K562 (cell line): Measurements from ENCODE around the gene PPL. TPM values are rescaled to one million over a fixed set of nuclear protein-coding genes. Genes with fewer than 3 reads are reported as not detected.

Experiments
- ATAC-seq: fragments of 200-7000 bp; cut with Tn5 transposase; 3 replicates; pipeline ENCODE4 v1.9.1; 2020; ENCODE audit warnings: moderate library complexity
- BruUV-seq: library from RNA; stranded (reverse); fragments of 400-500 nt; replicated peaks from 2 replicates; lab custom pipeline; 2021; lab: Mats Ljungman, UMichigan
- CTCF ChIA-PET: fragments of 300-600 bp; formaldehyde crosslinking; extraction: SDS; loops from one replicate; lab custom pipeline; 2021; ENCODE audit warnings: low intra/inter-chr PET ratio; lab: Yijun Ruan, JAX
- POLR2A ChIA-PET: fragments of 300-600, 350-650 bp; sonication (Branson Sonifier 250); formaldehyde crosslinking; extraction: SDS; loops from one replicate; lab custom pipeline; 2021; ENCODE audit warnings: antibody characterized with exemption, inconsistent platforms; lab: Yijun Ruan, JAX
- DNase-seq, 4 experiments: peaks; one replicate each; pipeline versions ENCODE4 v3.0.0 to v3.0.0-alpha.2; 2011 to 2018; ENCODE audit warnings: low spot score in 3 of 4, mixed read lengths in 3 of 4; ENCODE audit errors: extremely low read depth in 1 of 4
- FAIRE-seq: peaks from 2 replicates; lab custom pipeline; 2011; peaks lifted over from hg19 to GRCh38; lab: Jason Lieb, UNC
- H2AFZ ChIP-seq: 2 replicates; pipeline ENCODE4 v1.6.0; 2011; ENCODE audit warnings: low read depth, low read length, control low read depth, inconsistent platforms
- H3K27ac ChIP-seq: fragments of 200-600 bp; 3 replicates; pipeline ENCODE4 v1.8.0; 2011; ENCODE audit warnings: low read depth, mild to moderate bottlenecking, control low read depth, inconsistent platforms, low read length, moderate library complexity, mixed read lengths; ENCODE audit errors: extremely low read depth
- H3K27me3 ChIP-seq, 2 experiments: fragments of 300-600 bp in 1 of 2; 2 replicates in 1 of 2; 3 replicates in 1 of 2; pipeline versions ENCODE4 v1.6.0 to v1.8.0; 2011; ENCODE audit warnings: inconsistent platforms in 2 of 2, low read length in 2 of 2, mild to moderate bottlenecking in 1 of 2, mixed read lengths in 1 of 2, moderate library complexity in 1 of 2; ENCODE audit not compliant: control insufficient read depth in 2 of 2, insufficient read depth in 2 of 2
- H3K36me3 ChIP-seq: fragments of 300-600 bp; 3 replicates; pipeline ENCODE4 v1.8.0; 2011; ENCODE audit warnings: mild to moderate bottlenecking, low read length, inconsistent platforms; ENCODE audit not compliant: control insufficient read depth, insufficient read depth
- H3K4me1 ChIP-seq, 2 experiments: fragments of 200-600 bp in 1 of 2; replicated peaks in 1 of 2; 2 replicates in 1 of 2; 3 replicates in 1 of 2; pipeline versions ENCODE4 v1.5.1 to v1.8.0; 2011; ENCODE audit warnings: inconsistent platforms in 2 of 2, low read length in 2 of 2, mild to moderate bottlenecking in 1 of 2, mixed read lengths in 1 of 2, moderate library complexity in 1 of 2; ENCODE audit not compliant: control insufficient read depth in 2 of 2, insufficient read depth in 2 of 2
- H3K4me2 ChIP-seq: 2 replicates; pipeline ENCODE4 v1.6.1; 2011; ENCODE audit warnings: low read length, control low read depth, inconsistent platforms, mixed read lengths; ENCODE audit not compliant: insufficient read depth
- H3K4me3 ChIP-seq: fragments of 200-600 bp; sonication (generic), shearing (Covaris generic); 2 replicates; pipeline ENCODE4 v1.5.1; 2016; ENCODE audit warnings: control low read depth, inconsistent platforms
- H3K79me2 ChIP-seq: fragments of 200-600 bp; 3 replicates; pipeline ENCODE4 v1.8.0; 2011; ENCODE audit warnings: low read length, inconsistent platforms; ENCODE audit not compliant: control insufficient read depth, insufficient read depth
- H3K9ac ChIP-seq, 2 experiments: 2 replicates each; pipeline versions ENCODE4 v1.6.0 to v1.6.1; 2011; ENCODE audit warnings: low read depth in 2 of 2, low read length in 2 of 2, control low read depth in 1 of 2, inconsistent platforms in 1 of 2, mild to moderate bottlenecking in 1 of 2, mixed read lengths in 1 of 2; ENCODE audit not compliant: insufficient read depth in 1 of 2
- H3K9me1 ChIP-seq: one replicate; pipeline ENCODE4 v1.6.0; 2011; ENCODE audit warnings: inconsistent platforms, mild to moderate bottlenecking, low read length, moderate library complexity; ENCODE audit not compliant: control insufficient read depth, insufficient read depth
- H3K9me3 ChIP-seq: replicated peaks from 2 replicates; pipeline ENCODE4 v1.5.1; 2011; ENCODE audit warnings: low read depth, low read length, inconsistent platforms; ENCODE audit not compliant: control insufficient read depth, insufficient read depth
- H4K20me1 ChIP-seq: replicated peaks from 2 replicates; pipeline ENCODE4 v1.6.1; 2011; ENCODE audit warnings: low read length, inconsistent platforms, mixed read lengths; ENCODE audit not compliant: control insufficient read depth, insufficient read depth
- BMI1 ChIP-seq: fragments of 150-350 bp; IDR thresholded peaks from 2 replicates; pipeline ENCODE4 v1.6.1; 2014; ENCODE audit warnings: low read length
- CREBBP ChIP-seq: IDR thresholded peaks from one replicate; pipeline ENCODE4 v1.6.1; 2012; ENCODE audit warnings: low read depth, mild to moderate bottlenecking, control low read depth, inconsistent platforms, low read length
- CREM ChIP-seq: IDR thresholded peaks from 2 replicates; pipeline ENCODE4 v1.6.1; 2014; ENCODE audit warnings: antibody characterized with exemption, low read depth
- E4F1 ChIP-seq: fragments of 250-450 bp; sonication (Bioruptor Pico); IDR thresholded peaks from 2 replicates; pipeline ENCODE4 v1.5.0; 2021; ENCODE audit warnings: mild to moderate bottlenecking, borderline replicate concordance
- ETV6 ChIP-seq, 3 experiments: fragments of 150-350 bp in 1 of 3; sonication (generic) in 1 of 3; formaldehyde crosslinking in 1 of 3; IDR thresholded peaks; 2 replicates each; pipeline versions ENCODE4 v1.6.1 to v1.8.0; 2014 to 2022; ENCODE audit warnings: borderline replicate concordance in 2 of 3, low read depth in 2 of 3, antibody characterized with exemption in 1 of 3, low read length in 1 of 3, mild to moderate bottlenecking in 1 of 3, missing genetic modification reagents in 1 of 3
- EZH2 ChIP-seq: IDR thresholded peaks from 2 replicates; pipeline ENCODE4 v1.6.1; 2012; ENCODE audit warnings: low read depth, mild to moderate bottlenecking, inconsistent platforms, low read length, borderline replicate concordance
- GABPB2 ChIP-seq: fragments of 250-450 bp; sonication (Bioruptor Pico); conservative IDR thresholded peaks from 2 replicates; pipeline ENCODE4 v1.5.1; 2021; ENCODE audit warnings: mild to moderate bottlenecking
- MBD2 ChIP-seq: sonication (generic); IDR thresholded peaks from 2 replicates; pipeline ENCODE4 v1.6.1; 2016; ENCODE audit warnings: low read depth, borderline replicate concordance
- NFIX ChIP-seq: fragments of 250-450 bp; sonication (Bioruptor Pico); IDR thresholded peaks from 2 replicates; pipeline ENCODE4 v1.4.0; 2020; ENCODE audit warnings: low read depth, mild to moderate bottlenecking, moderate library complexity
- NFXL1 ChIP-seq: fragments of 450-650 bp; formaldehyde crosslinking; IDR thresholded peaks from 2 replicates; pipeline ENCODE4 v1.4.0; 2021; ENCODE audit warnings: mild to moderate bottlenecking
- NR2F6 ChIP-seq: fragments of 450-650 bp; formaldehyde crosslinking; IDR thresholded peaks from 2 replicates; pipeline ENCODE4 v1.4.0; 2020; ENCODE audit warnings: mild to moderate bottlenecking
- NRF1 ChIP-seq, 2 experiments: fragments of 450-650 bp; IDR thresholded peaks in 1 of 2; conservative IDR thresholded peaks in 1 of 2; 2 replicates each; pipeline ENCODE4 v1.6.1; 2014; ENCODE audit warnings: mild to moderate bottlenecking in 2 of 2
- RBM15 ChIP-seq: fragments of 200-400 bp; formaldehyde crosslinking; IDR thresholded peaks from 2 replicates; pipeline ENCODE4 v1.6.1; 2018; ENCODE audit warnings: mild to moderate bottlenecking, low read length, moderate library complexity; ENCODE audit not compliant: insufficient read depth
- SMAD3 ChIP-seq: fragments of 450-650 bp; formaldehyde crosslinking; conservative IDR thresholded peaks from 2 replicates; pipeline ENCODE4 v1.4.0; 2020; ENCODE audit warnings: mild to moderate bottlenecking
- SOX6 ChIP-seq: fragments of 450-650 bp; IDR thresholded peaks from 2 replicates; pipeline ENCODE4 v1.6.1; 2014; ENCODE audit warnings: mild to moderate bottlenecking
- ZC3H11A ChIP-seq: IDR thresholded peaks from 2 replicates; pipeline ENCODE4 v1.6.1; 2012; ENCODE audit warnings: low read depth, low read length, improper control_type of control experiment
- ZNF586 ChIP-seq: fragments of 450-650 bp; formaldehyde crosslinking; conservative IDR thresholded peaks from 2 replicates; pipeline ENCODE4 v1.4.0; 2020; ENCODE audit warnings: mild to moderate bottlenecking, moderate library complexity
- ZNF592 ChIP-seq: fragments of 450-650 bp; IDR thresholded peaks from 2 replicates; pipeline ENCODE4 v1.6.1; 2017; ENCODE audit warnings: antibody characterized with exemption, mild to moderate bottlenecking
- WGBS: fragments of 100-300 bp; shearing (Covaris generic); methylation state at CpG from one replicate; pipeline ENCODE4 v1.1.6; 2016; ENCODE audit warnings: low coverage, mixed read lengths; ENCODE audit not compliant: insufficient coverage; ENCODE audit errors: missing lambda C conversion rate; 5-methylcytosine and 5-hydroxymethylcytosine counted together
- in situ Hi-C: fragments of 300-500 bp; cut with MboI; formaldehyde crosslinking; loops from 4 replicates; pipeline ENCODE4 v1.15.0; 2018; ENCODE audit warnings: inconsistent platforms, mixed read lengths
- intact Hi-C: fragments of 100-400 bp; cut with micrococcal nuclease; formaldehyde crosslinking; loops from 2 replicates; pipeline ENCODE4 v1.14.2; 2022
- polyA plus RNA-seq, 8 experiments: library from polyadenylated mRNA; depleted of rRNA in 4 of 8; stranded (reverse) in 5 of 8; unstranded in 3 of 8; fragments of >200 nt; fragmentation: Nextera tagmentation in 2 of 8; fragmentation: Illumina TruSeq in 1 of 8; extraction: Ambion mirVana in 2 of 8; extraction: Trizol in 1 of 8; gene quantifications; 2 replicates each; pipeline versions ENCODE4 v1.2.1 to v1.2.3, GENCODE V29; 2011 to 2014; ENCODE audit warnings: inconsistent platforms in 1 of 8, missing spikeins in 1 of 8
- total RNA-seq, 7 experiments: library from RNA; depleted of rRNA in 6 of 7; stranded (reverse); fragments of >200 nt in 6 of 7; fragmentation: Illumina TruSeq in 2 of 7; extraction: Trizol in 2 of 7; gene quantifications; 2 replicates each; pipeline versions ENCODE4 v1.2.1 to v1.2.3, GENCODE V29; 2011 to 2021; ENCODE audit warnings: low replicate concordance in 1 of 7

The PPL gene
- total and polyA plus RNA-seq, 9 of the 15 experiments (the other 6 are each of a cell fraction or from before 2014, with no cell fraction given) = 0.01 to 0.15 (median 0.07) TPM; not detected in 3

GRCh38 chr16:4925791-4926190 is 11.2 kb downstream of the PPL start:
- H3K4me1 ChIP-seq = peaks cover 0 to 5% of the 10 kb centered on the region in 2 experiments; a peak in 2 of 5 replicates
- no peak overlapping the region for H3K27ac ChIP-seq
- H3K9ac ChIP-seq = no peak overlapping the region
- BruUV-seq = no TSS peak
- FAIRE-seq = no peak
- peaks cover 26 to 58% of the 10 kb centered on the region in 2 experiments for H3K27me3 ChIP-seq
- ATAC-seq = no peak
- no peaks in the 10 kb centered on the region for H3K79me2 ChIP-seq
- H3K4me3 ChIP-seq = no peak overlapping the region
- H4K20me1 ChIP-seq = no peaks in the 10 kb centered on the region
- DNase-seq = no peak
- POLR2A ChIA-PET = no interaction called here
- no peak overlapping the region for H2AFZ ChIP-seq
- H3K36me3 ChIP-seq = no peaks in the 10 kb centered on the region
- CTCF ChIA-PET = no interaction called here
- TF ChIP-seq EZH2 (no peak), ZNF592 (no peak), NFXL1 (CRISPR knock-in tag) (no peak), SMAD3 (CRISPR knock-in tag) (no peak), ZNF586 (CRISPR knock-in tag) (no peak), BMI1 (no peak), NR2F6 (CRISPR knock-in tag) (no peak), GABPB2 (CRISPR knock-in tag) (no peak), NFIX (CRISPR knock-in tag) (no peak), SOX6 (no peak), ZC3H11A (no peak), ETV6 (IDR thresholded peaks at IDR 0.05; ENCODE audit: borderline replicate concordance in 1 of 2, low read depth in 2 of 2, low read length in 1 of 2) (no peak), ETV6 (CRISPR knock-in tag; IDR thresholded peaks at IDR 0.05; ENCODE audit: borderline replicate concordance) (no peak), NRF1 (conservative IDR thresholded peaks at IDR 0.05 in 1 of 2, IDR thresholded peaks at IDR 0.05 in 1 of 2) (no peak), CREM (no peak), MBD2 (no peak), E4F1 (CRISPR knock-in tag) (no peak), RBM15 (no peak), CREBBP (no peak)
- no peaks in the 10 kb centered on the region; the same call in 1 of the 2 replicates for H3K9me3 ChIP-seq
- no peaks in the 10 kb centered on the region for H3K9me1 ChIP-seq
- in situ Hi-C loops = no loop called here
- intact Hi-C loops = no loop called here
- 4% methylated on average over 5 of the region's 5 CpGs for WGBS
- no peak overlapping the region for H3K4me2 ChIP-seq
